ENCODE results near the gene HINFP.
A peak's percentile ranks its signal among the peaks of the same experiment; 100 is the strongest.

DNA sequence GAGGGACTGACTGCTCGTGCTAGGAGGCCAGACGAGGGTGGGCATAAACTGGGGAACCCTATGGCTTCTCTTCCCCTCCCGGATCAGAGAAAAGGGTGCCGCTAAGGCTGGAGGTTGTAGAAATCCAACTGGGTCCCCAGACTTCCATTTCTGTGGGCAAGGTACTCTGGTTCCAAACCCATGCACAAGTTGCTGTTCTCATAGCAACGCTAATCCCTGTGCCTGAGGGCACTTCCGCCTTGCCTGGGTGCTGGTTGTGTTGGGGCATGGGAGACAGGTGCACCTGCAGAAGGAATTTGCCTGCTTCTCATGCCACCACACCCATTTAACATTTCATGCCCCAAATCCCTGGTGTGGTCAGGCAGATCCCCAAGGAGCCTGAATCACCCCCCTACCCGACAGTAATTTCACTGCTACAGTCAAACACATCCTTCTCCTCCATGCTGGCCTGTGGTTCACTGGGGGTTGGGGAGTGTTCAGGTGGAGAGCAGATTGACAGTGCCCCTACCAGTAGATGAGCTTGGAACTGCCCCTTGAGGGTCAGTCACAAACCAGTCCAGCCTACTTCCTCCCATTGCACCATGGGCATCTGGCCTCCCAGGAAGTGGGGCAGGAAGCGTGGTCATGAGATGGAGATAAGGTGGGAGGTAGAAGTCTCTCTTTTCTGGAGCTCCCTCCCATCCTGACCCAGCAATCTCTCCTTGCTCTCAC is 13.1 kb upstream of the HINFP start:
- TF ChIP-seq POLR2A (IDR thresholded peaks at IDR 0.05; ENCODE audit: borderline replicate concordance, extremely low read depth, insufficient read depth, insufficient read length), result no peak
- TF ChIP-seq TCF7L2 (IDR thresholded peaks at IDR 0.05; ENCODE audit: borderline replicate concordance, extremely low read depth, insufficient read depth, insufficient read length), result no peak
- TF ChIP-seq EZH2phosphoT487 (IDR thresholded peaks at IDR 0.05; ENCODE audit: borderline replicate concordance), result no peak
- peak; percentile 37; the same call in 1 of the 2 replicates for TF ChIP-seq POLR2AphosphoS5 (IDR thresholded peaks at IDR 0.05; ENCODE audit: low read depth, low read length)
- TF ChIP-seq, protein P1, sequence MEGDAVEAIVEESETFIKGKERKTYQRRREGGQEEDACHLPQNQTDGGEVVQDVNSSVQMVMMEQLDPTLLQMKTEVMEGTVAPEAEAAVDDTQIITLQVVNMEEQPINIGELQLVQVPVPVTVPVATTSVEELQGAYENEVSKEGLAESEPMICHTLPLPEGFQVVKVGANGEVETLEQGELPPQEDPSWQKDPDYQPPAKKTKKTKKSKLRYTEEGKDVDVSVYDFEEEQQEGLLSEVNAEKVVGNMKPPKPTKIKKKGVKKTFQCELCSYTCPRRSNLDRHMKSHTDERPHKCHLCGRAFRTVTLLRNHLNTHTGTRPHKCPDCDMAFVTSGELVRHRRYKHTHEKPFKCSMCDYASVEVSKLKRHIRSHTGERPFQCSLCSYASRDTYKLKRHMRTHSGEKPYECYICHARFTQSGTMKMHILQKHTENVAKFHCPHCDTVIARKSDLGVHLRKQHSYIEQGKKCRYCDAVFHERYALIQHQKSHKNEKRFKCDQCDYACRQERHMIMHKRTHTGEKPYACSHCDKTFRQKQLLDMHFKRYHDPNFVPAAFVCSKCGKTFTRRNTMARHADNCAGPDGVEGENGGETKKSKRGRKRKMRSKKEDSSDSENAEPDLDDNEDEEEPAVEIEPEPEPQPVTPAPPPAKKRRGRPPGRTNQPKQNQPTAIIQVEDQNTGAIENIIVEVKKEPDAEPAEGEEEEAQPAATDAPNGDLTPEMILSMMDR (IDR thresholded peaks at IDR 0.05 in 2 of 3, conservative IDR thresholded peaks at IDR 0.05 in 1 of 3; ENCODE audit: borderline replicate concordance in 1 of 3, insufficient read depth in 1 of 3, low read depth in 2 of 3, low read length in 2 of 3), result no peak
- TF ChIP-seq CEBPB (IDR thresholded peaks at IDR 0.05; ENCODE audit: low read depth), result no peak
- no peak for TF ChIP-seq YY1 (IDR thresholded peaks at IDR 0.05; ENCODE audit: extremely low read depth, insufficient replicate concordance, low read depth, low read length)
- TF ChIP-seq EGR1 (IDR thresholded peaks at IDR 0.05; ENCODE audit: low read depth), result no peak
- TF ChIP-seq, protein P2, sequence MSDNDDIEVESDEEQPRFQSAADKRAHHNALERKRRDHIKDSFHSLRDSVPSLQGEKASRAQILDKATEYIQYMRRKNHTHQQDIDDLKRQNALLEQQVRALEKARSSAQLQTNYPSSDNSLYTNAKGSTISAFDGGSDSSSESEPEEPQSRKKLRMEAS (IDR thresholded peaks at IDR 0.05), result no peak
- no peak for TF ChIP-seq SIN3A (IDR thresholded peaks at IDR 0.05; ENCODE audit: low read depth)
- TF ChIP-seq, protein P3, sequence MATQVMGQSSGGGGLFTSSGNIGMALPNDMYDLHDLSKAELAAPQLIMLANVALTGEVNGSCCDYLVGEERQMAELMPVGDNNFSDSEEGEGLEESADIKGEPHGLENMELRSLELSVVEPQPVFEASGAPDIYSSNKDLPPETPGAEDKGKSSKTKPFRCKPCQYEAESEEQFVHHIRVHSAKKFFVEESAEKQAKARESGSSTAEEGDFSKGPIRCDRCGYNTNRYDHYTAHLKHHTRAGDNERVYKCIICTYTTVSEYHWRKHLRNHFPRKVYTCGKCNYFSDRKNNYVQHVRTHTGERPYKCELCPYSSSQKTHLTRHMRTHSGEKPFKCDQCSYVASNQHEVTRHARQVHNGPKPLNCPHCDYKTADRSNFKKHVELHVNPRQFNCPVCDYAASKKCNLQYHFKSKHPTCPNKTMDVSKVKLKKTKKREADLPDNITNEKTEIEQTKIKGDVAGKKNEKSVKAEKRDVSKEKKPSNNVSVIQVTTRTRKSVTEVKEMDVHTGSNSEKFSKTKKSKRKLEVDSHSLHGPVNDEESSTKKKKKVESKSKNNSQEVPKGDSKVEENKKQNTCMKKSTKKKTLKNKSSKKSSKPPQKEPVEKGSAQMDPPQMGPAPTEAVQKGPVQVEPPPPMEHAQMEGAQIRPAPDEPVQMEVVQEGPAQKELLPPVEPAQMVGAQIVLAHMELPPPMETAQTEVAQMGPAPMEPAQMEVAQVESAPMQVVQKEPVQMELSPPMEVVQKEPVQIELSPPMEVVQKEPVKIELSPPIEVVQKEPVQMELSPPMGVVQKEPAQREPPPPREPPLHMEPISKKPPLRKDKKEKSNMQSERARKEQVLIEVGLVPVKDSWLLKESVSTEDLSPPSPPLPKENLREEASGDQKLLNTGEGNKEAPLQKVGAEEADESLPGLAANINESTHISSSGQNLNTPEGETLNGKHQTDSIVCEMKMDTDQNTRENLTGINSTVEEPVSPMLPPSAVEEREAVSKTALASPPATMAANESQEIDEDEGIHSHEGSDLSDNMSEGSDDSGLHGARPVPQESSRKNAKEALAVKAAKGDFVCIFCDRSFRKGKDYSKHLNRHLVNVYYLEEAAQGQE (IDR thresholded peaks at IDR 0.05; ENCODE audit: low read depth), result no peak

Measured in HCT116 (cell line).